GM10847 (cell line): ENCODE results near the gene MIER3.

Experiments
- POLR2A ChIP-seq: IDR thresholded peaks from 2 replicates; pipeline ENCODE4 v1.6.1; 2011; ENCODE audit not compliant: insufficient read length; ENCODE audit errors: extremely low read depth

MIER3 gene

DNA sequence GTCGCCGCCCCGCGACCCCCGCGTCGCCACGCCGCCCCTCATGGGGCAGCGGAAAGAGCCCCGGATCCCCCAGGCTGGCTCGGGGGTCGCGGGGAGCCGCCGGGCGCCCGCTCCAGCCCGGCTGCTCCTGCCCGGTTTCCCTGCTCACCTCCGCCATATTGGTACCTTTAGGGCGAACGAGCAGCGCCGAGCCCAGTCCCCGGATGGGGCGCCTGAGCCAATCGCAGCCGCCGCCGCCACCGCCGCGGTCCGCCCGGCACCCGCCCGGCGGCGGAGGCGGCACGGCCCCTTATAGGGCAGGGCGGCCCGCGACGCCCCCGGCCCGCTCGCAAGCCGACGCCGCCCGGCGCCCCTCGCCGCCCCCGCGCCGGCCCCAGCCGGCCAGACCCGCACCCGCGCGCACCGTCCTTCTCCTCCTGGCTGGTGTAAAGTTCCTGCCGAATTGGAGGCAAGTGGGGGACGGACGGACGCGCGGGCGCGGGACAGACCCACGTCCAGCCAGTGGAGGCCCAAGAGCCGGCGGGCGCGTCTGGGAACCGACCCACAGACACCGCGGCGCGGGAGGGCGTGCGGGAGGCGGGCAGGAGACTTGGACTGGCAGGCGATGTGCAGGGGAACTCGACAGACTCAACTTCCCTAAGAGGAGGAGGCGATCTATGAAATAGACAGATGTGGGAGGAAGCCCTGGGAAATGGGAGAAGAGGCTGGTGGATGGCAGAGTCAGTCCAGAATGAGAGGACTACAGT is at the start of gene MIER3:
Gene MIER3, minus strand, starts transcription at position 178 of the 746 bp plus-strand sequence. Its CDS starts 21 bp downstream, at position 157.
- peak; percentile 58 for TF ChIP-seq POLR2A

DNA sequence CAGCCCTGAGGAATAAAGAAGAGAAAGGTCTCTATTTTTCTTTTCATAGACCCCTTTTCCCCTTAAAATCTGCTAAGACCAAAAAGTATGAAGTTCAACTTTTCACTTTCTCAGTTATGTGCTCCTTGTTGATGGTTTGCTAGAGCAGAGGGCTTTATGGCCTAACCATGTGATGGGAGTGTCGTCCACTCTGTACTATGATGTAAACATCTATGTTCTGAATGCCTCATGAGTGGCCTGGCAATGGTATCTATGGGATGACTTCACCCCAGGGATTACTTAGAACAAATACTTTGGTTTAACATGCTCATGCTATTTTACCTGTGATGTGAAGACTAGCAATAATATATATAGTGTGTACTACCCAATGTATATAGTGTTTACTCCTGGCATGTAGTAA is 43.7 kb upstream of the MIER3 start:
- no peak for TF ChIP-seq POLR2A

DNA sequence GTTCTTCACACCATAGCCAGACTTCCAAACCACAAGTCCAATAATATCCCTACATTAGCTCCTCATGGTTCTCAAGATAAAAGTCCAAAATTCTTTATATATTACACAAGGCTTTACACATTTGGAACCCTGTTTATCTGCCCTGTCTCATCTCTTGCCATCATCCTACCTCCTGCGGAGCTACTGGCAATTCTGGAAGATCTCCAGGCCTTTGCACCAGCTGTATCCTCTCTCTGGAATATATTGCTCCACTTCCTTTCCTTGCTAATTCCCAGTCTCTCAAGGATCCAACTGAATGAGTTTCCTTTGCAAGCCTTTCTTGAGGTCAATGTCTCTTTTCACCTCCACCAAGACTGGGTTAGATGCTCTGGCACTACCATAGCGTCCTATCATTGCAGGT is 41.3 kb upstream of the MIER3 start:
- TF ChIP-seq POLR2A: no peak

GRCh38 chr5:56989676-56990075 is 37.8 kb upstream of the MIER3 start:
- TF ChIP-seq POLR2A: no peak

DNA sequence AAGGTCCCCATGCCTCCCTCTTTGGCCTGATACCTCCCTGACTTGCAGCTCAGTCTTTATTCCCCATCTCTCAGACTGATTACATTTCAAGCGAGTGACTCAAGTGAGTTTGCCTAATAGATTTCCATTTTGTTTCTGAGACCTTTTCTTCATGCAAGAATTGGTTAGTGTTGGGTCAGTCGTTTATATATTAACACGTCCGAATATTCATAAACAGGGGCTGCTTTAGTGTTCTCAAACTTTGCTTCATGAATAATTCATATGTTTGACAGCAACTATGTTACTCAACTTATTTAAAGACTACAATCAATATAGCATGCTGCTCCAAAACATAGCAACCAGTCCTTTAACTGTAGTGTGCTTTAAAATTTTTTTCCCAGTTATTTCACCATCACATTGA is 36.6 kb upstream of the MIER3 start:
- TF ChIP-seq POLR2A: no peak

- no peak for TF ChIP-seq POLR2A
Observed at GRCh38 chr5:56987171-56987570, 35.2 kb upstream of the MIER3 start.

- no peak for TF ChIP-seq POLR2A
Observed at GRCh38 chr5:56986626-56986947, 34.7 kb upstream of the MIER3 start.

DNA sequence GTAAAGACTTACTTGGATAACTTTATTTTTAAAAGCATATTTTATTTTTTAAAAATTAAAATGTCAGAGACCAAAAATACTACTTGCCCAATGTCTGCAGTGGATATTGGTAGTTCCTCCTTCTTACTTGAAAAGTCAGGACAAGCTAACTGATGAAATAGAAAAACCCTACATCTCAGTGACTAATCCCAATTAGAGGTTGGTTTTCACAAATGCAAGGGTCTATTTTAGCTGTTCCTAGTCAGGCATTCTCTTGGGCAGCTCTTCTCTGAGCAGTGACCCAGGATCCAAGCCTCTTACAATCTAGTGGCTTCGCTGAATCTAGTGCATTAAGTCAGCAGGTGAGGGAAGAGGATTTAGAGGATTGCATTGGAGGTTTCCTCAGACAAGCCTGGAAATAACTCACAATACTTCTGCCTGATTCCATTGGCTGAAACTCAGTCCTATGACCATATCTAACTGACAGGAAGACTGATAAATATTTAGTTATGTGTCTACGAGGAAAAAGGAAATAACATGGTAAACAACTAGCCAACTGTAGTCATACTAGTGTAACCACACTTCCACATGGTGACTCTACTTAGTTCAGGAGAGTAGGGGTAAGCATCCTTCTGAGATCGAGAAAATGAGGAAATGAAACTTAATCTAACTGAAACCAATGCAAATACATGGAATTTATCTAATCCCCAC is 34.2 kb upstream of the MIER3 start:
- no peak for TF ChIP-seq POLR2A

DNA sequence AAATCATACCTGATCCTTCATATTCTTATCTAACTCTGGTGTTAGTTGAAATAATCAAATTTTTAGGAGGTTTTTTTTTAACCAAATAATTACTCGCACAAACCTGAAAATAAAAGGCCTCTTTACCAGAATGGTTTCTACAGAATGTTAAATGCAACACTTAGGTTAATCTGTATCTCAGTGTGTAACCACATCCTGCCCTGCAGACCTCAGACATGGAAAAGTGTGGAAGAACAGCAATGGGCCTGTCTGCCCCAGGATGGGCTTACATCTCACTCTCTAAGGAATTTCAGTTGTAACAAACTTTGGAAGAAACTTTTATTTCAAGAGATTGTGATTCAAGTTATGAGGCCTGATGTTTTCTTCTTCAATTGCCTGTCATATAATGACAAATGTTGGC is 32.5 kb upstream of the MIER3 start:
- TF ChIP-seq POLR2A: no peak

DNA sequence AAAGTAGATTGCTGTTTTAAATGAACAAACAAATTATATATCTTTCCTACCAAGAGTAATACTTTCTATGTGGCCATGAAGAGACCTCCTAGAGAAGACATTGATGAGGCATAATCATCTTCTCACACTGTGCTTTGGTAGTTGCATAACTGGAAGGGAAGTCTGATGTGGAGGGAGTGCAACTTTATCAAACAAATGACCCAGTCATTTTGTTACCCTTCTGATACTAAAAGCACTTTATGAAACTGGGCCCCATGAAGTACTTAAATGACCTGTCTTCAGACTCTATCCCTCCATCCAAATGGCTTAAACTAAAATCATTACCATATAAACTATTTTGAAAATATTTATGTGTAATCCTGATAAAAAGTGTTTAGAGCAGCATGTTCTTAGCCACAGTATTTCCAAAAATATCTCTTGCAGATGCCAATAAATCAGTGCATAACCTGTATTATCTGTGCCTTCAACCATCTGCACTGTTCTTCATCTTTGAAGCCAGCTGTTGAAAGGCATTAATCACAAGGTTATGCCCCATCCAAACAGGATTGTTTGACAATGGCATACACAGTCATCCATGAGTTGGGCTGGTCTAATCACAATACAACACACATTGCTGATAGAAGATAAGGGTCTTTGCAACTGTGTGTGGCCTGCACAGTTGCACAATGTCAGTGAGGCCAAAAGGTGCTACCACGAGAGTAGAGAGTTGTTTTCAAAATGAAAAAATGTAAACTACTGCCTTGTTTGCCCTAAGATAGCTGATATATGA is 31.9 kb upstream of the MIER3 start:
- no peak for TF ChIP-seq POLR2A

DNA sequence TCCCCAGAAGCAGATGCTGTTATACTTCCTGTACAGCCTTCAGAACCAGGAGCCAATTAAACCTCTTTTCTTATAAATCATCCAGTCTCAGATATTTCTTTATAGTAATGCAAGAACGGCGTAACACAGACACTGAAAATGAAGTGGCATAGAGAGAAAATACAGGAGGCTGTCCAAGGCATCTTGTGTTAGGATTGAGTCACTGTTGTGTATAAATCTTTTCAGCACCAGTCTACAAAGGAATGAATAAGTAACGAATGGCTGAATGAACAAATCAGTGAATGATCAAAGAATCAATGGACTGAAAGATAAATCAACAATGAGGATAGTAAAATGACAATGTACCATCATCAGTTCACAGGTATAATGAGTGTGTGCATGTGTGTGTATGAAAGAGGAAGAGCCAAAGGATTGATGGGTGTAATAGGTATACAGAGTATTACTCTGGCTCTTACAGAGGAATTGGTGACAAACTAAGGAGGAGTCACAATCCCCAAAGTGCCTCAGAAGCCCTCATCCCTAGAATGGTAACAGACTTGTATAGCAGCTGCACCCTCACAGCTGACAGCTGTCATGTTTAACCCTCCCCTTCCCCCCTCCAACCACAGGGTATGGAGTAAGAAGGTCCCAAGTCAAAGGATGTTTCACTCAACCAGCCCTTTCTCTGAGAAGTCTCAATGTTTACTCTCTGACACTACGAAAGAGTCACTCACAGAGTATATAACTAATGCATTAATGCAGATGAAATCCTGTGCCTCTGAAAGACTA is 29.8 kb upstream of the MIER3 start:
- no peak for TF ChIP-seq POLR2A

GRCh38 chr5:56979968-56980367 is 28.0 kb upstream of the MIER3 start:
- no peak for TF ChIP-seq POLR2A

DNA sequence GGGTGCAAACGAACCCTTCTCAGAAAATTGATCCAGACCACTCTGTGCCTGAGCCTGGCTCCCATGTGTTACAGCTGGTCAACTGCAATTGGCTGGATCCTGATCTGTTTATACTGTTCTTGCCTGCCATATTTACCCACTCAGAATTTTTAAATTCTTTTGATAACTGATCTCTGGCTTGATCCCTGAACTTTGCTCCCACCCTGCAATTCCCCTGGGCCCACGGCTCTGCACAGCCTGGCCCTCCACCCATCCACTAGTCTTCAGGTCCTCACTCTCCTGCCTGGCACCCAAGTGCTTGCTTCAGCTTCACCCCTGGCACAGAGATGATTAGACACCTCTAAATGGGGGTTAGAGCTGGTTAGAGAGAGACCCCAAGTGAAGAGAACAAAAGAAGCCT is 25.9 kb upstream of the MIER3 start:
- no peak for TF ChIP-seq POLR2A

- TF ChIP-seq POLR2A: no peak
Observed at GRCh38 chr5:56977021-56977420, 25.1 kb upstream of the MIER3 start.

GRCh38 chr5:56974241-56974640 is 22.3 kb upstream of the MIER3 start:
- no peak for TF ChIP-seq POLR2A
